H1 (cell line): Measurements from ENCODE around the gene USP43. TPM values are rescaled to one million over a fixed set of nuclear protein-coding genes. Genes with fewer than 3 reads are reported as not detected.

Experiments used
- RAD21 ChIP-seq, 2 experiments: IDR thresholded peaks in 1 of 2; conservative IDR thresholded peaks in 1 of 2; 2 replicates each; pipeline ENCODE4 v1.6.1; 2011; ENCODE audit warnings: low read depth in 2 of 2, low read length in 2 of 2, improper control_type of control experiment in 1 of 2, inconsistent platforms in 1 of 2, mild to moderate bottlenecking in 1 of 2, moderate library complexity in 1 of 2
- TAF1 ChIP-seq: IDR thresholded peaks from 2 replicates; pipeline ENCODE4 v1.6.1; 2011; ENCODE audit warnings: mild to moderate bottlenecking, low read depth, low read length
- polyA plus RNA-seq, 7 experiments: library from polyadenylated mRNA; depleted of rRNA in 3 of 7; stranded (reverse) in 5 of 7; unstranded in 2 of 7; fragments of >200 nt in 5 of 7; fragments of 200-250 nt in 2 of 7; gene quantifications; 1 replicate in 5 of 7; 2 replicates in 1 of 7; 4 replicates in 1 of 7; pipeline versions ENCODE4 v1.2.1 to v1.2.3, GENCODE V29; 2011 to 2013; ENCODE audit warnings: missing spikeins in 2 of 7, mixed read lengths in 2 of 7
- total RNA-seq: library from RNA; stranded (reverse); fragmentation: NEBNext Ultra II Directional; extraction: Animal tissue kit (Norgen Biotek cat#: 25700); gene quantifications from 2 replicates; pipeline ENCODE4 v1.2.1, GENCODE V29; 2021

Gene USP43
- total and polyA plus RNA-seq, 2 of the 8 experiments (the other 6 are each of a cell fraction or from before 2014, with no cell fraction given) = 3.0 to 7.2 TPM

DNA sequence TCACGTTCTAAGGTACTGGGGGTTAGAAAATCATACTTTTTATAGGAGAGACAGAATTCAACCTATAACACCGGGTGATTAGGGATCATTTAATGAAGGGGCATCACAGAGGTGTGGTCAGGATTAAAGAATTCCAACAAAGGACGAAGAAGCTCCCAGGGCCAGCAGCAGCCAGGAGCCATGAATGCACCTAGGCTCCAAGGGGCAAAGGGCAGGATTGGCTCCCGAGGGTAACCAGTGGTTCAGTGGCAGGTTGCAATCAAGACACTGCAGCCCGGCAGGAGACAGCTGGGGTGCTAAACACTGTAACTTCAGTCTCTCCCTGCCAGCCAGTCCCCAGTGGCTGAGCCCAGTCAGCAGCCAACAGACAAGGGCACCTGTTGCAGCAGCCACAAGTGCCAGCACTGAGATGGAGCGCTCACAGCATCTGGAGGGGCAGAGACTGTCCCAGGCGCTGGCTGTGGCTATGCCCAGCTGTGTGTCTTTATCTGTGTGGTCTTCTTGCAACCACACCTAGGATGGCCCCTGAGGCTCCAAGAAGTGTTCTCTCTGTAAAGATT is 122.2 kb downstream of the USP43 start (continued):
- TF ChIP-seq TAF1 = no peak
- no peak for TF ChIP-seq RAD21 (IDR thresholded peaks at IDR 0.05 in 1 of 2, conservative IDR thresholded peaks at IDR 0.05 in 1 of 2; ENCODE audit: low read depth in 2 of 2, low read length in 2 of 2)
